AG09309 (cell line): ENCODE data around the gene TTI1.
"Not testable (repeated sequence)": the region's sequence is repeated elsewhere in the genome, so short reads cannot be mapped to it uniquely, and the experiment has no call there.

Experiments
- DNase-seq: peaks from one replicate; pipeline ENCODE4 v3.0.0-alpha.2; 2010; ENCODE audit warnings: low read depth
- H3K4me3 ChIP-seq: 2 replicates; pipeline ENCODE4 v1.5.1; 2011; ENCODE audit warnings: mild to moderate bottlenecking, low read depth, low read length, moderate library complexity; ENCODE audit not compliant: control insufficient read depth
- CTCF ChIP-seq: IDR thresholded peaks from 2 replicates; pipeline ENCODE4 v1.5.1; 2011; ENCODE audit warnings: mild to moderate bottlenecking, low read depth, low read length, inconsistent platforms; ENCODE audit not compliant: insufficient read depth, control insufficient read depth; ENCODE audit errors: missing control alignments

Gene TTI1

GRCh38 chr20:37972256-37973058, 60.8 kb downstream of the TTI1 start:
- TF ChIP-seq CTCF, result no peak
- no peak overlapping the region for H3K4me3 ChIP-seq
- DNase-seq, result no peak

GRCh38 chr20:37971561-37972127, 61.6 kb downstream of the TTI1 start:
- no peak overlapping the region for H3K4me3 ChIP-seq
- no peak for DNase-seq
- TF ChIP-seq CTCF, result no peak

GRCh38 chr20:37970856-37971245, 62.4 kb downstream of the TTI1 start:
- DNase-seq, result no peak
- TF ChIP-seq CTCF, result no peak

GRCh38 chr20:37969949-37970855, 63.1 kb downstream of the TTI1 start:
- no peak overlapping the region for H3K4me3 ChIP-seq
- DNase-seq, result no peak
- TF ChIP-seq CTCF, result no peak

More at GRCh38 chr20:37970856-37971245, 62.4 kb downstream of the TTI1 start:
- no peak overlapping the region for H3K4me3 ChIP-seq

GRCh38 chr20:37968841-37969401, 64.3 kb downstream of the TTI1 start:
- no peak for DNase-seq

GRCh38 chr20:37963483-37963882, 69.8 kb downstream of the TTI1 start:
- not testable (repeated sequence) for DNase-seq, H3K4me3 ChIP-seq

More at GRCh38 chr20:37968841-37969401, 64.3 kb downstream of the TTI1 start:
- no peak overlapping the region for H3K4me3 ChIP-seq
- no peak for TF ChIP-seq CTCF

GRCh38 chr20:37961066-37961465, 72.2 kb downstream of the TTI1 start:
- TF ChIP-seq CTCF, result no peak
- no peak overlapping the region for H3K4me3 ChIP-seq
- no peak for DNase-seq
